A673 (cell line): ENCODE results near the gene CHTF18.

Experiments used
- CTCF ChIP-seq: fragments of 300-800, 200-600 bp; sonication (generic); conservative IDR thresholded peaks from 2 replicates; pipeline ENCODE4 v1.5.1; 2017; ENCODE audit warnings: low read depth, mild to moderate bottlenecking, antibody characterized with exemption, low read length, moderate library complexity, mixed read lengths
- EZH2 ChIP-seq: fragments of 200-600 bp; sonication (generic); IDR thresholded peaks from 2 replicates; pipeline ENCODE4 v1.6.1; 2017; ENCODE audit warnings: borderline replicate concordance, low read depth, mild to moderate bottlenecking, mixed read lengths, antibody characterized with exemption, low read length; ENCODE audit not compliant: poor library complexity, severe bottlenecking

DNA sequence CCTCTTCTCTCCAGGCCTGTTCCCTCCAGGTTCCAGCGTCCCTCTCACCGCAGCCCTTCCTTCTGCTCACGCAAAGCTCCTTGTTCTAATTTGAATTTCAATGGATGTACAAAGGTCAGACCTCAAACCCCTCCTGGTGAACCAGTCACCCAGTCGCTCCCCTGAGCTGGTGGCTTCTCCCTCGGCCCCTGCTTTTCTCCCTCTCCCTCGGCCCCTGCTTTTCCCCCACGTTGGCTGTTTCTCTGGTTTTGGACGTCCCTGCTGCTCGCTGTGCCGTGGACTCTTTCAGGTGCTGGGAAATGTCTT lies 36.5 kb upstream of the CHTF18 start:
- TF ChIP-seq CTCF (no peak), EZH2 (no peak)
